NCI-H526 (cell line): Measurements from ENCODE around the gene PLXNA2.
A peak's percentile ranks its signal among the peaks of the same experiment; 100 is the strongest.

Experiments
- DNase-seq, 2 experiments: peaks; one replicate each; lab custom pipeline; 2025; lab: John Stamatoyannopoulos, UW

Gene PLXNA2

DNA sequence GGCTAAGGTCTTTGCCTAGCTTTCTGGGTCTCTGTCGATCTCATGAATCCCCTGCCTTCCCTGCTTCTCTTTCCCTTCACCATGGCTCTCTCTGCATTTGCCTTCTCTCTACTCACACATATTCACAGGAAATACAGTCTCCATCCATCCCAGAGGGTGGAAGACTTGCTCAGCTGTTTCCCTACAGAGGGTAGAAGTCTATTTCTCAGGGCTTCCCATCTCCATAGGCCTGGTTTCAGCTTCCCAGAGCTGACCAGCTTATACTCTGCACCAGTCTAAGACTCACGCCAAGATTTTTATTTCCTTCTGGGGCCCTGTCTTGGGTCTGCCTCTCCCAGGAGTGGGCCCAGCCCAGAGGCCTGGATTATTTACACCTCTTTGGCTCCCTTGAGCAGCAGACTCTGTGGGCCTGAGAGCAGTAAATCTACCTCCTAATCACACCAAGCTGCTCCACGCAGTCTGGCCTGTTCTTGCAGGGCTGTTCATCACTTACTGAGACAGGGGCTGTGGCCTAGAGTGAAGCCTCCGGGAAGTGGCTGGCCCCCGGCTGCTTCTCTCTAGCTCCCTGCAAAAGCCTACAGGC lies 102.5 kb downstream of the PLXNA2 start:
- no peak for DNase-seq

DNA sequence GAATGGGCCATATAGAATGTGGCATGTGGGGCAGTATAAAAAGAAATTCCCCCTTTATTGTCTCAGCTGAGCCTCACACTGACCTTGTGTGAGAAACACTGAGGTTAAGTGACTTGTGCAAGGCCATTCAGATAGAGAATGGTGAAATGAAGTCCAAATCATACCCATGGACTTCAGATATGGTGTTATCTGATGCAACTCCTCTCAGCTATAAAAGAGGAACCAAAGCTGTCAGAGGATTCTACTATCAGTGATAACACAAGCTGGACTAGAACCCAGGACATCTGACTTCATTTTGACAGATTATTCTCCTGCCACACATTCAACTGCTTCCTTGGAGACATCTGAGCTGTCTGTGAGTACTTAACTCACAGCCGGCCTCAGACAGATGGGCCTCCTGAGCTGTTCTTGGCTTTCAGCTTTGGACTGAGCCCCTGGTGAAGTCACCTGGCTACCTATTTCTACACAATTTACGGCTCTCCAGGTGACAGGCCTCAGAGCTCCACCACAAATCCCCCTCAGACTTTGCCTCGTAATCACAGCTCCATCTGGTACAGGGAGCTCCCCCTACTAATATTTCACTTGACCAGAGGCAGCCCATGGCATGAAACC lies 104.6 kb downstream of the PLXNA2 start:
- no peak for DNase-seq

GRCh38 chr1:208137193-208137592 lies 107.0 kb downstream of the PLXNA2 start:
- no peak for DNase-seq

DNA sequence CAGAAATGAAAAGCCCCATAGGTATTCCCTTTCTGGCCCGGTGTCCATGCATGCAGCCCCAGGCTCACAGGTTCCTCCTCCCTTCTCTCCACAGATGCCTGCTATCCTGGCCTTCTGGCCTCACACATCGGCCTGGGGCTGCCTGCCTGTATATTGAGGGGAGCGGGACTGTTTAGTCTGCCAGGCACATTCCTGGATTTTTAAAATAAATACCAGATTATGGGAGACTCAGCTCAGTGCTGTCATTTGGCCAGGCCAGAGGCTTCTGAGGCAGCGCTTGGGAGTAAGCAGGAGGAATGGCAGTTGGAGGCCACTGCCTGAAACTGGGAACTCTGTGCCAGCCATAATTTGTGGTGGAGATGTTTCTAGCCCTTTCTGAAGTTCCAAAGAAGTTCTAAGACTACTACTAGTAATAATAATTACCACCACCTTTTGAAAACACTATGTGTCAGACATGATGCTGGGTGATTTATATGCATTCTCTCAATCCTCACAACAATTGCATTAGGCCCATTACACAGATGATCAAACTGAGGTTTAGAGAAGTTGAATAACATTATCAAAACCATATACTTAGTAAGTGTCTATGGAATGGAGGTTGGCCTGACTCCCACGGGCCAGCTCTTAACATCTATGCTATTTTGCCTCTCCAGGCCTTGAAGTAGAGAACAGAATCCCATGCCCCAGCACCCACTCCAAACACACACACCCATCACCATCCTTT lies 107.6 kb downstream of the PLXNA2 start:
- DNase-seq = no peak

DNA sequence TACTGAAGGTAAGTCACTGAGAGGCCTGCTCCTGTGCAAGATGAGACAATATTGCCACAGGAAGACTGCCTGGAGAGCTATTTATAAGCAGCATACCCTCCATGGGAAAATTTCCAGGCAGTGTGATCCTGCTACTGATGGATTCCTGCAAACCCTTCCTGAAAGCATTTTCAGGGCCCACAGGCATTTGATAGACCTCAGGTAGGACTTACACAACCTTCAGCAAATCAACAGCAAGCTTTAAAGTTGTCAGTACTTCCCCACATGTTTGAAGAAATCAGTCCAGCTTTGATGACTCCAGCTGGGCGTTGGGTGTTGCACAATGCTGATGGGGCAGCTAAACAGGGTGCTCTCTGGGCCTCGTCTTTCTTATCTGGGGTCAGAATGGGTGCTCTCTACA lies 108.8 kb downstream of the PLXNA2 start:
- DNase-seq = no peak

GRCh38 chr1:208134491-208134890 lies 109.7 kb downstream of the PLXNA2 start:
- DNase-seq = peak in 1 of 2 experiments; percentile 7

DNA sequence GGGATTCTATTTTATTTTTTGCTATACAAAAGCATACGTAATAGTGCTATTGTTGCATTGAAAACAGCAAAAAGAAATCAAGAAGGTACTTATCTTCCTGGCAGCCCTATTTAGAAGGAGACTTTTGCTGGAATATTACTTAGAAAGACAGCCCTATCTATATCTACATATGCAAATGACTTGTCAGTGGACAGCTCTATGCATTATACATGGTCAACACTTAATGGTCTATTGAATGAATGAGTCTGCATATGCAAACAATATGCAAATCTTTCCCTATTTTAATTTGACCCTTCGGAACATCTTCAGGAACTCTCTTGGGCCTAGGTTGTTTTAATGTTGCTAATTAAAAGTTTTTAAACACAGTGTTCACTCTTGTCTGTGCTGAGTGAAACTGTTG lies 110.8 kb downstream of the PLXNA2 start:
- DNase-seq = peak in 1 of 2 experiments; percentile 56

GRCh38 chr1:208132287-208132882 lies 111.8 kb downstream of the PLXNA2 start:
- DNase-seq = peak; percentile 34 to 86

GRCh38 chr1:208131621-208132286 lies 112.4 kb downstream of the PLXNA2 start:
- no peak for DNase-seq

- no peak for DNase-seq
These were observed 114.7 kb downstream of the PLXNA2 start for GRCh38 chr1:208129487-208129886.

DNA sequence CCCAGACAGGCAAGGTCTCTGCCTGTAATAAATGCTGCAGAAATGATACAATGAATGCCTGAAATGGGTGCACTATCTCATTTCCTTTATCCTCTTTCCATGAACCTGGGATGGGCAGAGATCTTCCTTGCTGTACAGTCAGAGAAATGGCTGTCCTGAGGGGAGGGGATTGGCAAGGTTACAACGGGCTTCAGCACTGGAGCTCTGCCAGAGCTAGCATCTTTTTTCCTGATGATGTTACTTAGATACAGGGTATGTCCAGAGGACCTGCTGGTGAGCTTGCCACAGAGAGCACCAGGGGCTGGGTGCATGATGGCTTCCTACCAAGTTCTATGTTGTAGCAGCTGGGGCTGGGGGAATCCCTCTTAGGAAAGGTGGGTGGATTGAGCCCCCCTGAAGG lies 115.1 kb downstream of the PLXNA2 start:
- no peak for DNase-seq

GRCh38 chr1:208127792-208128529 lies 116.2 kb downstream of the PLXNA2 start:
- no peak for DNase-seq

DNA sequence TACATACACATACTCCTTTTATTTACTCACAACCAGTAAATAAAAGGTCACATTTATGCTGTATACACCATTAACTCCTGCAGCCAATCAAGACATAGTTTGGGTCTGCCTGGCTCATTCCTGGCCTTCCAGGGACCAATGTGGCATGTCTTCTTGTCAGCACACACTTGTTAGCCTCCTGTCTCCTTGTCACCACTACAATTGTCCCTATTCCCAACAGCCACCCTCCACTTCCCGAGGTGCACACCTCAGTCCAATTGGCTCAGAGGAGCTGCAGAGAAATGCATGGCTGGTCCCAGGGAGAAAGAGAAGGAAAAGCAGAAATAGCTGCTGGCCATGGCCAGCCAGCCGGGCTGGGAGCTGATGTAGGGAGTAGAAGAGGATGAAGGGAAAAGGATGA lies 116.9 kb downstream of the PLXNA2 start:
- no peak for DNase-seq

GRCh38 chr1:208126108-208126507 lies 118.1 kb downstream of the PLXNA2 start:
- no peak for DNase-seq

GRCh38 chr1:208122612-208123358 lies 121.4 kb downstream of the PLXNA2 start:
- DNase-seq = no peak

GRCh38 chr1:208121813-208122364 lies 122.3 kb downstream of the PLXNA2 start:
- DNase-seq = no peak

DNA sequence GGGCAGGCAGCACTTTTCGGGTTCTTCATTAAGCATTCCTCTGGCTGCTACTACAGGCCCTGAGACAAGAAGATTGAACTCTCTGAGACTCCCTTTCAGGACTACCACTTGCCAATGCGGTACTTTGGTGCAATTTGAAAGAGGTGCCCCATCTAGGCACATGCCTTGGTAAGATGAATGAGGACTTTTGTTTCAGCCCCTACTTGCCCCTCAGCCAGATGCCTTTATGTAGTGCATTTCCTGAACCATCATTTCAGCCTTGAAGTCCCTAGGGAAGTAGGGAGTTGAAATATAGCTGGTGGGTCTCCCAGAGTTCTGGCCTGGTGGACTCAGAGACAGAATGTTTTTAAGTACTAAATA lies 123.8 kb downstream of the PLXNA2 start:
- DNase-seq = no peak

DNA sequence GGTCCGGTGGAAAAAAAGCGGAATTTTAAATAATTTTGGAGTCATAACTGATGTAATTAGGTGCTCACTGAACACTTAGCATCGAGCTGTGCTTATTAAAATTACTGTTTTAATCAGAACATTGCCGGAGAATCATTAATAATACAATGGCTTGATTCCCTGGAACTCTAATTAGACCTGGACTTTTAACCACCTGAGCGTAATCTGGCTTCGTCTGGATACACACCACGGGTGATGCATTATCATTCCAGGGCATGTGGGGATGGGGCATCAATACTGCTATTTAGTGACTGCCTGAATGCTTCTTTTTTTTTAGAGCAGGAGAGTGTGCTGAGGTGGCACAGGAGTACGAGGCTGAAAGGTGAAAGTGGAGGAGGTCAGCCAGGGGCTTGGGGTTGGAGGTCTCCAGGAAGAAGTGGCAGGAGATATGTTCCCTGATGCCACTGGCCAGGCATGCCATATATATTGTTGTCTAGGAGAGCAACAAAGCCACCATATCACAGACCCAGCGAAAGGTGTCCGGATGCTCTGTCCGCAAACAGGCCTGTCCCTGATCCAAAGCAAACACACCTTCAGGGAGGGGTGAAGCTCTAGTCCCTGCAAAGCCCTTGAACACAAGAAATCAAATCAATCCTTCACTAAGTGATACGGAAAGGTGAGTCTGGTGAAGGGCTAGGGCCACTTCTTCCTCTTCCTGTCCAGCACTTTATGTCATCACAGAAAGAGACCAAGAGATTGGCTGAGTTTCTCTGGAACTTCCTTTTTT lies 125.2 kb downstream of the PLXNA2 start:
- no peak for DNase-seq

GRCh38 chr1:208118306-208118705 lies 125.9 kb downstream of the PLXNA2 start:
- no peak for DNase-seq

GRCh38 chr1:208117826-208118225 lies 126.4 kb downstream of the PLXNA2 start:
- DNase-seq = no peak
